SU-DHL-6 (cell line): ENCODE results near the gene TAS2R43.
"Not testable (repeated sequence)": the region's sequence is repeated elsewhere in the genome, so short reads cannot be mapped to it uniquely, and the experiment has no call there.

ENCODE experiments used
- H2AFZ ChIP-seq: fragments of 200-600 bp; sonication (generic); 2 replicates; pipeline ENCODE4 v1.6.1; 2014; ENCODE audit warnings: low read depth, mild to moderate bottlenecking, moderate library complexity, mixed read lengths, antibody characterized with exemption, low read length; ENCODE audit not compliant: severe bottlenecking
- H3F3A ChIP-seq: fragments of 200-600 bp; shearing (Covaris generic); 2 replicates; pipeline ENCODE4 v1.6.0; 2016; ENCODE audit warnings: antibody characterized with exemption, mild to moderate bottlenecking; ENCODE audit not compliant: insufficient read depth
- H3K27ac ChIP-seq: fragments of 200-600 bp; sonication (generic); 2 replicates; pipeline ENCODE4 v1.5.1; 2016; ENCODE audit warnings: low read depth, mild to moderate bottlenecking, low read length, moderate library complexity, mixed read lengths
- H3K27me3 ChIP-seq: fragments of 200-600 bp; sonication (generic), shearing (Covaris generic); 2 replicates; pipeline ENCODE4 v1.6.0; 2014; ENCODE audit warnings: mild to moderate bottlenecking, low read length
- H3K36me3 ChIP-seq: fragments of 200-600 bp; sonication (generic); 2 replicates; pipeline ENCODE4 v1.6.1; 2014; ENCODE audit warnings: mild to moderate bottlenecking, low read length, mixed read lengths
- H3K4me2 ChIP-seq: fragments of 300-600, 200-600 bp; shearing (Covaris generic), sonication (generic); 2 replicates; pipeline ENCODE4 v1.6.0; 2014; ENCODE audit warnings: low read length, low read depth, mild to moderate bottlenecking; ENCODE audit not compliant: poor library complexity, severe bottlenecking
- H3K4me3 ChIP-seq: fragments of 200-600 bp; sonication (generic); 2 replicates; pipeline ENCODE4 v1.5.1; 2014; ENCODE audit warnings: antibody characterized with exemption, low read length, mild to moderate bottlenecking, mixed read lengths; ENCODE audit not compliant: insufficient read depth, poor library complexity, severe bottlenecking
- H3K79me2 ChIP-seq: fragments of 200-600 bp; sonication (generic); 2 replicates; pipeline ENCODE4 v1.6.1; 2014; ENCODE audit warnings: mild to moderate bottlenecking, low read length, moderate library complexity; ENCODE audit not compliant: insufficient read depth
- H3K9ac ChIP-seq: fragments of 200-600 bp; sonication (generic); 2 replicates; pipeline ENCODE4 v1.7.0; 2014; ENCODE audit warnings: mild to moderate bottlenecking, low read length
- H3K9me2 ChIP-seq: fragments of 200-600 bp; sonication (generic); replicated peaks from 2 replicates; pipeline ENCODE4 v1.6.1; 2014; ENCODE audit warnings: low read length; ENCODE audit not compliant: insufficient read depth
- H3K9me3 ChIP-seq: fragments of 200-600 bp; sonication (generic); 2 replicates; pipeline ENCODE4 v1.6.1; 2014; ENCODE audit warnings: low read length, mixed read lengths; ENCODE audit not compliant: insufficient read depth
- H4K20me1 ChIP-seq: fragments of 200-600 bp; sonication (generic); 2 replicates; pipeline ENCODE4 v1.6.1; 2014; ENCODE audit warnings: low read depth, mild to moderate bottlenecking, antibody characterized with exemption, low read length, moderate library complexity, mixed read lengths
- EZH2phosphoT487 ChIP-seq: fragments of 200-600 bp; sonication (generic), shearing (Covaris generic); conservative IDR thresholded peaks from 2 replicates; pipeline ENCODE4 v1.6.1; 2018; ENCODE audit warnings: mild to moderate bottlenecking, antibody characterized with exemption, low read length, moderate library complexity, mixed read lengths
- TF ChIP-seq, protein P1 (sequence below): fragments of 200-600 bp; sonication (generic); IDR thresholded peaks from one replicate; pipeline ENCODE4 v1.5.1; 2017; ENCODE audit warnings: antibody characterized with exemption, mild to moderate bottlenecking, low read length, moderate library complexity; ENCODE audit not compliant: insufficient read depth, poor library complexity, severe bottlenecking

The TAS2R43 gene

DNA sequence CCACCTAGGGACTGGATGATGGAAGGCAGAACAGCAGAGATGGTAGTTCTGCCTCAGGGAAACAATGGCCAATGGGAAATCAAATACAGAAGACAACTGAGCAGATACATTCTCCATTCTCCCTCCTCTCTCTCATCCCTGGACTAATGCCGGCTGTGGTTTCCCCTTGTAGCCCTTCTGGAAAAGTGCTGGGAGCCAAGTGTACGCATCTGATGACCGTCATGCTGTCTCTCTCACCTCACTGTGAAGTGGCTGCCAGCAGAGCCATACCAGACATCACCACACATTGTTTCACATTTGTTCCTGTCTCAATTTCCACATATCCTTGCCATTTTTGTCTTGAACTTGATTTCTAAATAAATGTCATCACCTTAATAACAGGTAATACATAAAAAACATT is 33.1 kb downstream of the TAS2R43 start:
- Histone ChIP-seq H3K9me3 (no peaks in the 10 kb centered on the region), H3K4me2 (no peak overlapping the region), H3K4me3 (no peak overlapping the region), H3K27ac (no peak overlapping the region), H3K9ac (no peak overlapping the region), H3F3A (no peaks in the 10 kb centered on the region), H3K27me3 (no peaks in the 10 kb centered on the region), H2AFZ (no peak overlapping the region), H3K36me3 (no peaks in the 10 kb centered on the region), H3K9me2 (no peaks in the 10 kb centered on the region), H4K20me1 (no peaks in the 10 kb centered on the region), H3K79me2 (no peaks in the 10 kb centered on the region)
- TF ChIP-seq EZH2phosphoT487, result no peak
- TF ChIP-seq, protein P1, sequence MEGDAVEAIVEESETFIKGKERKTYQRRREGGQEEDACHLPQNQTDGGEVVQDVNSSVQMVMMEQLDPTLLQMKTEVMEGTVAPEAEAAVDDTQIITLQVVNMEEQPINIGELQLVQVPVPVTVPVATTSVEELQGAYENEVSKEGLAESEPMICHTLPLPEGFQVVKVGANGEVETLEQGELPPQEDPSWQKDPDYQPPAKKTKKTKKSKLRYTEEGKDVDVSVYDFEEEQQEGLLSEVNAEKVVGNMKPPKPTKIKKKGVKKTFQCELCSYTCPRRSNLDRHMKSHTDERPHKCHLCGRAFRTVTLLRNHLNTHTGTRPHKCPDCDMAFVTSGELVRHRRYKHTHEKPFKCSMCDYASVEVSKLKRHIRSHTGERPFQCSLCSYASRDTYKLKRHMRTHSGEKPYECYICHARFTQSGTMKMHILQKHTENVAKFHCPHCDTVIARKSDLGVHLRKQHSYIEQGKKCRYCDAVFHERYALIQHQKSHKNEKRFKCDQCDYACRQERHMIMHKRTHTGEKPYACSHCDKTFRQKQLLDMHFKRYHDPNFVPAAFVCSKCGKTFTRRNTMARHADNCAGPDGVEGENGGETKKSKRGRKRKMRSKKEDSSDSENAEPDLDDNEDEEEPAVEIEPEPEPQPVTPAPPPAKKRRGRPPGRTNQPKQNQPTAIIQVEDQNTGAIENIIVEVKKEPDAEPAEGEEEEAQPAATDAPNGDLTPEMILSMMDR, result no peak

DNA sequence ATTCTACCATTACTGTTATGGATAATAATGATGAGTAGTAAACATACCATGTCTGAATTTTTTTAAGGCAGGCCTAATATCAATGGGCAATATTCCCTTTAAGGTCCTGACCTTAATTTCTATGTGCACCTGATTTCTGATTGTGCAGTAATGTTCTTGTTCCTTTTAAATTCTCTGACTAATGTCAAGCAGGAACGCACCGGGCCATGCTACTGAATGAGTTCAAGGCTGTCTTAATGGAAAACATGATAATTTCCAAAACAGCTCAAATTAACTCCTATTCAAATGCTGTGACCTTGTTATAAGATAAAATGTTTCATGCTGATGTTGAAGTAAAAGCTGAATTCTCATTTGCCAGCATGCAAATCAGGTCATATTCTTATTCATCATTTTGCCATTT is 36.8 kb downstream of the TAS2R43 start:
- Histone ChIP-seq H3K79me2 (no peaks in the 10 kb centered on the region), H3K9me2 (no peaks in the 10 kb centered on the region), H3K4me2 (no peak overlapping the region), H3F3A (no peaks in the 10 kb centered on the region), H3K9me3 (no peaks in the 10 kb centered on the region), H3K27me3 (no peaks in the 10 kb centered on the region), H4K20me1 (no peaks in the 10 kb centered on the region), H3K27ac (no peak overlapping the region), H3K36me3 (no peaks in the 10 kb centered on the region), H2AFZ (no peak overlapping the region), H3K4me3 (no peak overlapping the region), H3K9ac (no peak overlapping the region)
- TF ChIP-seq, protein P1, result no peak
- TF ChIP-seq EZH2phosphoT487, result no peak

DNA sequence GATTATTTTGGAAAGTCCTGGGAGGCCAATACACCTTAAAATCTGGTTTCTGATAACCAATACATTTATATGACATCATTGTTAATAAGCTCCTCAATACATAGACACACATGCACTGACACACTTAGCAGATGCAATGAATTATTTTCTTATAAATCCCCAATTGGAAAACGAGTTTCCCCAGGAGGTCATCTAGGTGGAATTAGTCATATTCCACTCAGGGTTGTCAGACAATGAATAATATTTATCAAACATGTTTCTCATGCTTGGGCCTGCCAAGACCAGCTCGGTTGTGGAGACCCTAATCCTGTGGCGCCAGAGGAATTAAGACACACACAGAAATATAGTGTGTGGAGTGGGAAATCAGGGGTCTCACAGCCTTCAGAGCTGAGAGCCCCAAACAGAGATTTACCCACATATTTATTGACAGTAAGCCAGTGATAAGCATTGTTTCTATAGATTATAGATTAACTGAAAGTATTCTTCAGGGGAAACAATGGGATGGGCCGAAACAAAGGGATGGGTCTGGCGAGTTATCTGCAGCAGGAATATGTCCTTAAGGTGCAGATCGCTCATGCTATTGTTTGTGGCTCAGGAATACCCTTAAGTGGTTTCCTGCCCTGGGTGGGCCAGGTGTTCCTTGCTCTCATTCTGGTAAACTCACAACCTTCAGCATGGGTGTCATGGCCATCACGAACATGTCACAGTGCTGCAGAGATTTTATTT is 42.1 kb downstream of the TAS2R43 start:
- not testable (repeated sequence) for H3F3A ChIP-seq, H3K4me2 ChIP-seq, H3K9ac ChIP-seq, H3K79me2 ChIP-seq, H3K9me2 ChIP-seq, H3K4me3 ChIP-seq, H4K20me1 ChIP-seq, H3K9me3 ChIP-seq, H3K27me3 ChIP-seq, H3K36me3 ChIP-seq, H3K27ac ChIP-seq, H2AFZ ChIP-seq

DNA sequence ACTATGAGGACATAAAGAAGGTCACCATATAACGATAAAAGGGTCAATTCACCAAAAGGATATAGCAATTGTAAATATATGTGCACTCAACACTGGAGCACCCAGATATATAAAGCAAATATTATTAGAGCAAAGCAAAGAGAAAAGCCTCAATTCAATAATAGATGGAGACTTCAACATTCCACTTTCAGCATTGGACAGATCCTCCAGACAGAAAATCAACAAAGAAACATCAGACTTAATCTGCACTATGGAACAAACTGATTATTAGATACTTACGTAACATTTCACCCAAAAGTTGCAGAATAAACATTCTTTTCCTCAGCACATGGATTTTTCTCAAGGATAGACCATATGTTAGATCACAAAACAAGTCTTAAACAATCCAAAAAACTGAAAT is 50.7 kb downstream of the TAS2R43 start:
- not testable (repeated sequence) for H3K27ac ChIP-seq, H3K9me2 ChIP-seq, H3F3A ChIP-seq, H2AFZ ChIP-seq, H3K27me3 ChIP-seq, H3K4me2 ChIP-seq, H3K9ac ChIP-seq, H4K20me1 ChIP-seq, H3K9me3 ChIP-seq, H3K36me3 ChIP-seq, H3K4me3 ChIP-seq, H3K79me2 ChIP-seq
